ENCODE measurements around the gene PHC2. TPM values are rescaled to one million over a fixed set of nuclear protein-coding genes. Genes with fewer than 3 reads are reported as not detected.

The PHC2 gene
- polyA plus RNA-seq, 1 donor from 2014 or later = 171 TPM

- Histone ChIP-seq H3K9me3 (ENCODE audit: low read length) (peaks cover 8% of the 10 kb centered on the region), H3K4me3 (ENCODE audit: low read length) (no peak overlapping the region), H3K9ac (ENCODE audit: low read length) (no peak overlapping the region), H3K36me3 (ENCODE audit: insufficient read depth, low read length) (peaks cover 17% of the 10 kb centered on the region), H3K4me2 (ENCODE audit: low read length) (no peak overlapping the region), H3F3A (ENCODE audit: insufficient read depth, low read length, poor library complexity, severe bottlenecking) (no peaks in the 10 kb centered on the region), H3K27ac (ENCODE audit: low read length) (no peak overlapping the region), H2AFZ (ENCODE audit: low read depth, low read length) (no peak overlapping the region), H3K9me2 (ENCODE audit: insufficient read depth, low read length) (no peaks in the 10 kb centered on the region), H3K79me2 (replicated peaks; ENCODE audit: insufficient read depth, low read length) (peaks cover 80% of the 10 kb centered on the region), H3K27me3 (ENCODE audit: insufficient read depth, low read depth, low read length) (no peaks in the 10 kb centered on the region), H4K20me1 (ENCODE audit: insufficient read depth) (peaks cover 3% of the 10 kb centered on the region)
- TF ChIP-seq SMC3 (conservative IDR thresholded peaks at IDR 0.05; ENCODE audit: poor library complexity) (no peak), TAF1 (IDR thresholded peaks at IDR 0.05; ENCODE audit: low read depth) (no peak), EP300 (conservative IDR thresholded peaks at IDR 0.05; ENCODE audit: poor library complexity, severe bottlenecking) (no peak), REST (IDR thresholded peaks at IDR 0.05; ENCODE audit: borderline replicate concordance) (no peak), MXI1 (conservative IDR thresholded peaks at IDR 0.05; ENCODE audit: poor library complexity, severe bottlenecking) (no peak), POLR2AphosphoS5 (IDR thresholded peaks at IDR 0.05) (no peak), RAD21 (conservative IDR thresholded peaks at IDR 0.05) (no peak), CTCF (IDR thresholded peaks at IDR 0.05; ENCODE audit: poor library complexity, severe bottlenecking) (no peak), EZH2 (IDR thresholded peaks at IDR 0.05; ENCODE audit: borderline replicate concordance, insufficient read depth, low read length, poor library complexity, severe bottlenecking) (no peak)
Observed at GRCh38 chr1:33383489-33383888, 47.4 kb downstream of the PHC2 start.

GRCh38 chr1:33382661-33383415 is 48.1 kb downstream of the PHC2 start:
- H3K9me3 ChIP-seq (ENCODE audit: low read length) = peaks cover 8% of the 10 kb centered on the region
- H3K9me2 ChIP-seq (ENCODE audit: insufficient read depth, low read length) = no peaks in the 10 kb centered on the region
- peak overlapping the region; percentile 15 for H3K4me3 ChIP-seq (ENCODE audit: low read length)
- peaks cover 3% of the 10 kb centered on the region for H4K20me1 ChIP-seq (ENCODE audit: insufficient read depth)
- no peak for TF ChIP-seq EZH2 (IDR thresholded peaks at IDR 0.05; ENCODE audit: borderline replicate concordance, insufficient read depth, low read length, poor library complexity, severe bottlenecking)
- TF ChIP-seq EP300 (conservative IDR thresholded peaks at IDR 0.05; ENCODE audit: poor library complexity, severe bottlenecking) = no peak
- TF ChIP-seq CTCF (IDR thresholded peaks at IDR 0.05; ENCODE audit: poor library complexity, severe bottlenecking) = no peak
- TF ChIP-seq TAF1 (IDR thresholded peaks at IDR 0.05; ENCODE audit: low read depth) = no peak
- TF ChIP-seq POLR2AphosphoS5 (IDR thresholded peaks at IDR 0.05) = no peak
- TF ChIP-seq MXI1 (conservative IDR thresholded peaks at IDR 0.05; ENCODE audit: poor library complexity, severe bottlenecking) = no peak
- TF ChIP-seq SMC3 (conservative IDR thresholded peaks at IDR 0.05; ENCODE audit: poor library complexity) = no peak
- TF ChIP-seq REST (IDR thresholded peaks at IDR 0.05; ENCODE audit: borderline replicate concordance) = no peak
- TF ChIP-seq RAD21 (conservative IDR thresholded peaks at IDR 0.05) = no peak
- no peak overlapping the region for H2AFZ ChIP-seq (ENCODE audit: low read depth, low read length)
- H3K36me3 ChIP-seq (ENCODE audit: insufficient read depth, low read length) = peaks cover 16% of the 10 kb centered on the region
- no peaks in the 10 kb centered on the region for H3F3A ChIP-seq (ENCODE audit: insufficient read depth, low read length, poor library complexity, severe bottlenecking)
- H3K9ac ChIP-seq (ENCODE audit: low read length) = no peak overlapping the region
- H3K27me3 ChIP-seq (ENCODE audit: insufficient read depth, low read depth, low read length) = no peaks in the 10 kb centered on the region
- H3K27ac ChIP-seq (ENCODE audit: low read length) = peak overlapping the region; percentile 3
- H3K79me2 ChIP-seq (replicated peaks; ENCODE audit: insufficient read depth, low read length) = peaks cover 78% of the 10 kb centered on the region
- H3K4me2 ChIP-seq (ENCODE audit: low read length) = no peak overlapping the region

Data from neural cell (in vitro differentiated cells).